Left renal cortex interstitium (tissue), 4 donors: ENCODE results near the gene LRRK1. TPM values are rescaled to one million over a fixed set of nuclear protein-coding genes. Genes with fewer than 3 reads are reported as not detected.

ENCODE experiments used
- DNase-seq, 4 donors: peaks; one replicate each; pipeline ENCODE4 v3.0.0-alpha.2; 2013; ENCODE audit warnings: low read depth in 4 of 4, low spot score in 2 of 4, missing footprints in 1 of 4
- polyA plus RNA-seq, 4 donors: library from polyadenylated mRNA; unstranded; fragments of 120-200 nt; gene quantifications; one replicate each; pipeline ENCODE4 v1.2.1, GENCODE V29; 2013; ENCODE audit not compliant: insufficient read length in 4 of 4

Gene LRRK1
- polyA plus RNA-seq, 4 donors: 2.9 to 6.2 (median 3.8) TPM

GRCh38 chr15:100966997-100967396, 47.8 kb downstream of the LRRK1 start:
- DNase-seq: no peak

DNA sequence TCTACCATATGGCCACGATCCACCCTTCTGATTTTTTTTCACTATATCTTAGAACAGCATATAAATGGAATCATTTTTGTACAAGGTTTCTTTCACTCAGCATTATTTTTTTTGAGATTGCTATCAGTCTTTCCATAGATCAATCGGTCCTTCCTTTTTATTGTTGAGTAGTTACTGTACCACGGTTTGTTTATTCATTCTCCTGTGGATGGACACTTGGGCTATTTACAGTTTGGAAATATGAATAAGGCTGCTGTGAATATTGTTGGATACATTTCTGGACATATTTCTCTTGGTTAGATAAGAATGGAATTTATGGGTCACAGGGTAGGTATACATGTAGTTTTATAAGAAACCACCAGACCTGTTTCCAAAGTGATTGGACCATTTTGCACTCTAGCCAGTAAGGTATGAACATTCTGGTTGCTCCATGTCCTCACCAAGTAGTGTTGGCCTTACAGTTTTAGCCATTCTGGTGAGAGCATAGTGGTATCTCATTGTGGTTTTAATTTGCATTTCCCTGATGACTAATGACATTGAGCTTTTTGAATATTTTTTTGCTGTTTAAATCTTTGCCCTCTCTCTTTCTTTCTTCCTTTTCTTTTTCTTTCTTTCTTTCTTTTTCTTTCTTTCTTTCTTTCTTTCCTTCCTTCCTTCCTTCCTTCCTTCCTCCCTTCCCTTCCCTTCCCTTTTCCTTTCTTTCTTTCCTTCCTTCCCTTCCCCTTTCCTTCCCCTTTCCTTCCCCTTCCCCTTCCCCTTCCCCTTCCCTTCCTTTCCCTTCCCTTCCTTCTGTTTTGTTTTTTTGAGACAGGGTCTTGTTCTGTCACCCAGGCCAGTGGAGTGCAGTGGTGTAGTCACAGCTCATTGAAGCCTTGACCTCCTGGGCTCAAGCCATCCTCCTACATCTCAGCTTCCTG, 49.2 kb downstream of the LRRK1 start:
- DNase-seq: no peak

DNA sequence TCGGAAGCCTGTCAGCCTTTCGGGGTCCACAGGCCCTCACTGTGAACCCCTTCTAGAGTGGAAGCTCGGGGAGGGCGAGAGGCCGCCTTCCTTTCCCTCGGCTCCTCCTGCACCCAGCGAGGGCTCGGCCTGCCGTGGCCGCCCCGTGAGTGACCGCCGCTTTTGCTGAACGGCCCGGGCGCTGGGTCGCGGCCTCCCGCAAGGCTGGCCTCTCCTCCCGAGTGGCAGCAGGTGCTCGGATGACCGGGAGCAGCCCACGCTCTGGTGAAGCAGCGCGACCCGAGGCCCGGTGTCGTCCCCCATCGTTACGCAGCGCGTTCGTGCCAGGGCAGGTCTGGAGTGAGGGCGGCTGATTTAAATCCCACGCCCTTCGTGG, 53.8 kb downstream of the LRRK1 start:
- no peak for DNase-seq

DNA sequence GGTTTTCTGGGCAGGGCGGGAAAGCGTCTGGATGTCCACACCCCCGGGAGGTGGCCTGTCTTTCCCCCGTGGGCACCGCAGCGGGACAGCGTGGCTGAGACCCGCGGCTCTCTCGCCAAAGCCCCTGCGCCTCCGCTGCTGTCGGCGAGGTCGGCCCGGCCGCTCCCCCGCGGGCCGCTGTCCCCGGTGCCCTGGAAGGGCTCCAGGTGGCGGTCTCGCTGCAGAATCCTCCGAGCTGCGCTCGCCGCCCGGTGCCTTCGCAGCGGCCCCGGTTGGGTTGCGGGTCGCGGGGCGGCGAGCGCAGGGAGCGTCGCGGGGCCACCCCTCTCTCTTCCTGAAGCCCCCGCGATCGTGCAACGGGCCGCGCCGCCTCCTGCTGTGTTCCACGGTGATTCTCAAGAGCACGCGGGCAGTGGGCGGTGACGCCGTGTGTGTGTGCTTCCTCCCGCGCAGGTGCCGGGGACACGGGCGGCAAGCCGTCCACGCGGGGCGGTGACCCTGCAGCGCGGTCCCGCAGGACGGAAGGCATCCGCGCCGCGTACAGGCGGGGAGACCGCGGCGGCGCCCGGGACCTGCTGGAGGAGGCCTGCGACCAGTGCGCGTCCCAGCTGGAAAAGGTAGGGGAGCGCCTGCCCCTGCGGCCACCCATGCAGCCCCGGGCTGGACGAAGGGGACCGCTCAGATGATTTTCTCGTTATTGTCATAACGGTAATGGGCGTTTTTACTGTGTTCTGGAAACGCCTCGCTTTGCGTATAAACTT, 54.4 kb downstream of the LRRK1 start:
- no peak for DNase-seq

DNA sequence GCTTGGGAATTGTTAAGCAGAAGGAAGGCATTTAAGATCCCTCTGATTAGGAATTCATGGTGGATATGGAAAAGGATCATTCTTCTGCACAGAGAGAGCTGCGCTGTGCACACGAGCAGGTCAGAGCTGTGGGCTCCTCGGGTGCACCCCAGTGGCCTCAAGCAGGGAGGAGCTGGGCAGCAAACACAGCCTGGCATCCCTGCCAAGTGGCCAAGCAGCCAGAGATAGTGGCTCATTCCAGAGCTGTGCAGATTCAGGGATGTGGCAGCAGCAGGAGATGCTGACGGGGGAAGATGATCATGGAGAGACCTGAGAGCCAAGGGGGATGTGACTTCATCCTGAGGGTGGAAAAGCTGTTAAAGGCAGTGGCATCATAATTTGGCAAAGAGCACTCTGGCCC, 55.9 kb downstream of the LRRK1 start:
- DNase-seq: no peak

- DNase-seq: no peak
Measured at GRCh38 chr15:100980410-100981046, 61.4 kb downstream of the LRRK1 start.

DNA sequence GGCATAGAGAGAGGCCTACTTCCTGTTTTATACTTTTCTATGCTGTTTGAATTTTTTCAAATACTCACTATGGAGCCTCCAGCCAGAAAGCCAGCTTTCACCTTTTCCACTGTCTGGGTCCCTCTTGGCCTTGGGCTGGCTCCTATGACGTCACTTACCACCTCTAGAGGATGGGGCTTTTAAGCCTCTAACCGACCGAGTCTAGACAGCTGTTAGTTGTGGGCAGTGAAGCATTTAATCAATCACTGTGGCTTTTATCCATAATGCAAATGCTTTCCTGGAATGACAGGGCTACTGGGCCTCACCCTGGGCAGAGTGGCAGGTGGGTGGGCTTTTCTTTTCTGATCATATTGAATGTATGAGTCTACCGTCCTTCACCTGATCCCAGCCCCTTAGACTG, 61.9 kb downstream of the LRRK1 start:
- no peak for DNase-seq

DNA sequence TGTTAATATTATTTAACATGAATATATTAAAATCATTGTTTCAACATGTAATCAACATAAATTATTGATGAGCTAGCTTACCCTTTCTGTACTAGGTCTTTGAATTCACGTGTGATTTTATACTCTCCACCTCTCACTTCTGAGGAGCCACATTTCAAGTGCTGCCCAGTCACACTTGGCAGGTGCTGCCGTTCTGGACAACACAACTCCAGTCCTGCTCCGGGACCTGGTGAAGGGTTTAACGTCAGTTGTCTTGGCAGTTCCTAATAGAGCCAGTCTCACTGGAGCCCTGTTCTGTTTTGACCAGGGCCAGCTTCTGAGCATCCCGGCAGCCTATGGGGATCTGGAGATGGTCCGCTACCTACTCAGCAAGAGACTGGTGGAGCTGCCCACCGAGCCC, 64.1 kb downstream of the LRRK1 start:
- DNase-seq: no peak

DNA sequence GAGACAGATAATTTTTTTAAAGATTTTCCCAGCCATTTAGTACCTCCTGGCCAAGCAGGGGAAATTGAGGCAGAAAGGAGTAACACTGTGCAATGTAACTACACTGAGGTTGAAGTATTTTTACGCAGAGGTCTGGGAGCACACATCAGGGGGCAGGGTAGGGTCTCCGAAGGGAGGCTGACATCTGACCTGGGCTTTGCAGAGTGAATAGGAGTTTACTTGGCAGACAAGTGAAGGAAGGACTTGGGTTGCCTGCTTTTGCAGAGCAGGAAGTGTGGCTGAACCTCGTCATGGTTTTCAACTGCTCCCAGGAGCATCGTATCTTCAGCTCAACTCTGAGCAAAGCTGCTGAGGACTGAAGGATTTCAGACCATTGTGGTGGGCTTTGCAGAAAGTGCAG, 66.2 kb downstream of the LRRK1 start:
- no peak for DNase-seq

GRCh38 chr15:100986158-100986896, 67.2 kb downstream of the LRRK1 start:
- DNase-seq: no peak

DNA sequence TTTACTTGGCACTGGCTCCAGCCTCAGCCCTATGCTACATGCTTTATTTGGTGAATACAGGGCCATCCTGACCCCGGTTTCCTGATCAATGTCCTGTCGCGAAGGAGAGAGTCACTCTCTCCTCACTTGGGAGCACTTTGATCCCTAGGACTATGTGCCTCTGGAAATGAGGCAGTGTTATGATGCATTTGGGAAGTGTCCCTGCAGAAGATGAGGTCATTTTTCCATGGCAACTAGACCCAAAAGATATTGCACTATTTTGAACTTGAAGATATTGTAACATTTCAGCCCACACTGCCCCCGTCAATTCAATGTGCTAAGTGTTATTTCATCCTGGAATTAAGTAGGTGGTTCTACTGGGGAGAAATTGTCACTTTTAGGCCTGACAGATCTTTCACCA, 68.0 kb downstream of the LRRK1 start:
- no peak for DNase-seq

- no peak for DNase-seq
Measured at GRCh38 chr15:100988297-100988696, 69.1 kb downstream of the LRRK1 start.

- no peak for DNase-seq
Measured at GRCh38 chr15:100988857-100989256, 69.7 kb downstream of the LRRK1 start.

DNA sequence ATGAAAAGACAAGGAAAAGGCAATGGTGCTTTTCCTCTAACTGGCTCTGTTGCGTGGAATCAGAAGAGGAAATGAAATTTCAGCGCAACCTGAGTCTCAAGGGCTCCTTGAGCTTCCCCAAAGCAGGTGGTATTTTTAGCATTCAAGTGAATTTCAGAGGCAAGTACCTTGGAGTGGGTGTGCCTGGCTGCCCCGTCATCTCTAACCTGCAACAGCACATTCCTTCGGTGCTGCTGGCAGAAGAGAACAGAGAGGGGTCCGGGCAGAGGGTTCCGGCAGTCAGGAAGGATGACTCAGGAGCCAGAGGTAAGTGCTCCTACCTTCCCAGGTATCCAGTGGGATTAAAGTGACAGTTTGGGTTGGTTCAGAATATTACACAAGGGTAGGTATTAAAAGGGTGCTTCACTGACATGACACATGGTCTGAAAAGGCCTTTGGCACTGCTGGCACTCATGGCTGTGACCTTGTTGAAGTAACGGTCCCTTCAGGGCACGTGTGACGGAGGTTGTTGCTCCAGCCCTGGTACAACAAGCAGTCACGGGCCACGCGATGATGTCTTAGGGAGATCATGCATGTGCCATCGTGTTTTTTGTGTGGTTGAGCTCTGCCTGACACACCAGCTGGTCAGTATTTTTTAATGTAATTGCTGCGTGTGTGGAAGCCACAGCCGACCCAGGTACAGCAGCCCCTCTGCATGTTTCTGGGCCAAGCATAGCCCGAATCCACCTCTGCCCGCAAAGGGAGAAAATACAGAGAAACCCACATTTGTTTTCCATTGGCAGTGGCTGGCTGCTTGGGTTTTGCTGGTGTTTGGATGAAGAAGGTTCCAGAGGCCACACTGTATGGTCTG, 75.7 kb downstream of the LRRK1 start:
- no peak for DNase-seq

- no peak for DNase-seq
Measured at GRCh38 chr15:100995471-100996430, 76.6 kb downstream of the LRRK1 start.

DNA sequence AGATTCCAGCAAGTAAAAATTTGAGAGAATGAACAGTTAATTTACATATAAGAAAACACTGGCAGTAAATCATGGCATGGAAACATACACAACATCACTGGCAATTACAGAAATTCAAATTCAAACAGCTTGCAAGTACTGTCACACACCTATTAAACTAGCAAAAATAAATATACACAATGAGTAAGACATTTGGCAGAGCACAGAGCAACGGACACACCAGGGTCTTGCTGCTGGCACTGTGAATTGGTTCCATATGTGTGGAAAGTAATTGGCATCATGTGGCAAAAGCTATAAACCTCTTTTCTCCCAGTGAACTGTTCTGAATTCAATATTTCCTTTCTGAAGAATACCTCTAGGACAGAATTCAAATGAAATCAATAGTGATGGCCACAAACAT, 78.3 kb downstream of the LRRK1 start:
- DNase-seq: no peak

- no peak for DNase-seq
Measured at GRCh38 chr15:100998630-100999029, 79.5 kb downstream of the LRRK1 start.

- no peak for DNase-seq
Measured at GRCh38 chr15:100999369-100999768, 80.2 kb downstream of the LRRK1 start.

- no peak for DNase-seq
Measured at GRCh38 chr15:101000271-101000681, 81.1 kb downstream of the LRRK1 start.
